Measurements from ENCODE around the gene PIGK. TPM values are rescaled to one million over a fixed set of nuclear protein-coding genes. Genes with fewer than 3 reads are reported as not detected.

Gene PIGK
- total and polyA plus RNA-seq, 2 experiments from 2014 or later, result 11.2 to 13.0 TPM

DNA sequence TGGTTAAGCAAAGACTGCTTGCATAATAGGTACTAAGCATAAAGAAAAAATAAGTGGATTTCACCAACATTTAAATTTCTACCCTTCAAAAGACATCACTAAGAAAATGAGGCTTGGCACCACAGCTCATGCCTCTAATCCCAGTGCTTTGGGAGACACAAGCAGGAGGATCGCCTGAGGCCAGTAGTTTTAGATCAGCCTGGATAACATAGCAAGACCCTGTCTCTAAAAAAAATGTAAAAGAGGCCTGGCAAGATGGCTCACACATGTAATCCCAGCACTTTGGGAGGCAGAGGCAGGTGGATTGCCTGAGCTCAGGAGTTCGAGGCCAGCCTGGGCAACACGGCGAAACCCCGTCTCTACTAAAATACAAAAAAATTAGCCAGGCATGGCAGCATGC, 73.0 kb downstream of the PIGK start:
- H3K36me3 ChIP-seq, result no peaks in the 10 kb centered on the region
- no peak overlapping the region for H3K27ac ChIP-seq
- no peak for DNase-seq (ENCODE audit: low read depth in 1 of 2, low spot score in 1 of 2)
- H3K4me1 ChIP-seq (ENCODE audit: low read depth), result no peaks in the 10 kb centered on the region
- no peaks in the 10 kb centered on the region for H3K27me3 ChIP-seq
- no peaks in the 10 kb centered on the region for H3K9me3 ChIP-seq (ENCODE audit: low read depth)
- TF ChIP-seq CTCF (IDR thresholded peaks at IDR 0.05; ENCODE audit: low read depth, low read length), result no peak
- H3K4me3 ChIP-seq, result no peak overlapping the region

DNA sequence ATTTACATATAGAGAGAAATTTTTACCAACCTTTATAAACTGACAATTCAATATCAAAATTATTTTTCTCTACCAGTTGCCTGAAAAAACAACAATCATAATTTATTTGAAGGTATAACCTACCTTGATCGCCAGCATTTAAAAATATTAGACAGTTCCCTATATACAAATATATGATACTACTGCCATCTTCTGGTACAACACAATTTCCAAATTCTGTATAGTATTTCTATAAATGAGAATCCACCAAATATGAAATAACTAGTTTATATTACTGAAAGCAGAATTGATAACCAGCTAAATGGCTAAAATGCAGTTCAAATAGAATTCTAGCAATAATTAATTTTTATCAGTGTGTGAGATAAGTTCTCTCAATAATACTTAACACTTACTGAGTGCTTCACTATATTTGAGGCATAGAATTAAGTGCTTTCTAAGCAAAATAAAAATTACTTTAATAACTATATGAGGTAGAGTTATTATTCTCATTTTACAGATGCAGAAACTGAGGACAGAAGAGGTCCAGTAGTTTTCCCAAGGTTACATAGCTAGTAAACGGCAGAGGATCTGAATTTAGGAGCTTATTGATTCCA, 75.6 kb downstream of the PIGK start:
- no peaks in the 10 kb centered on the region for H3K4me1 ChIP-seq (ENCODE audit: low read depth)
- H3K9me3 ChIP-seq (ENCODE audit: low read depth), result no peaks in the 10 kb centered on the region
- peak; percentile 11 to 20 for DNase-seq (ENCODE audit: low read depth in 1 of 2, low spot score in 1 of 2)
- no peak overlapping the region for H3K4me3 ChIP-seq
- TF ChIP-seq CTCF (IDR thresholded peaks at IDR 0.05; ENCODE audit: low read depth, low read length), result peak; percentile 28
- H3K36me3 ChIP-seq, result no peaks in the 10 kb centered on the region
- H3K27me3 ChIP-seq, result no peaks in the 10 kb centered on the region
- no peak overlapping the region for H3K27ac ChIP-seq

DNA sequence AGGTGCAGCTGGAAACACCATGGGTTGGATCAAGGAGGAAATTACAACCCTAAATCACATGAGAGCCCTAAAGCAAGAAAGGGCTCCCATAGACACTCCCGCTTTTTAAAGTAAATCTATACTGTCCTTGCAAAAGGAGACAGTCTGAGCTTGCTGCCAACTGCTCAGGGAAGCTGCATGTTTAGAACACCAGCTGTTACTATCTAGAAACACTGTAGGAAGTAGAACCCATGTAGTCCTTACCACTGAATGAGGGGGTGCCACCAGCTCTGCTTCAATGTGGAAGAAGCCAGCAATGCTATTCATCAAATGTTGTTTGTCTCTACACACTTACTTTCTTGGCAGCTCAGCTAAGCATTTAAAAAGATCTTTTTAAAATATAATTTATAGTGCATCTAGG, 79.8 kb downstream of the PIGK start:
- DNase-seq (ENCODE audit: low read depth in 1 of 2, low spot score in 1 of 2), result no peak
- Histone ChIP-seq H3K4me3 (no peak overlapping the region), H3K27me3 (no peaks in the 10 kb centered on the region), H3K4me1 (ENCODE audit: low read depth) (no peaks in the 10 kb centered on the region), H3K27ac (no peak overlapping the region), H3K36me3 (no peaks in the 10 kb centered on the region), H3K9me3 (ENCODE audit: low read depth) (no peaks in the 10 kb centered on the region)
- TF ChIP-seq CTCF (IDR thresholded peaks at IDR 0.05; ENCODE audit: low read depth, low read length), result no peak

- no peaks in the 10 kb centered on the region for H3K36me3 ChIP-seq
- no peak overlapping the region for H3K4me3 ChIP-seq
- peak in 1 of 2 donors; percentile 43 for DNase-seq (ENCODE audit: low read depth in 1 of 2, low spot score in 1 of 2)
- no peaks in the 10 kb centered on the region for H3K27me3 ChIP-seq
- no peak for TF ChIP-seq CTCF (IDR thresholded peaks at IDR 0.05; ENCODE audit: low read depth, low read length)
- no peaks in the 10 kb centered on the region for H3K9me3 ChIP-seq (ENCODE audit: low read depth)
- H3K4me1 ChIP-seq (ENCODE audit: low read depth), result no peaks in the 10 kb centered on the region
- no peak overlapping the region for H3K27ac ChIP-seq
Measured at GRCh38 chr1:77134359-77134758, 84.9 kb downstream of the PIGK start.

GRCh38 chr1:77133731-77134358, 85.4 kb downstream of the PIGK start:
- no peak for DNase-seq (ENCODE audit: low read depth in 1 of 2, low spot score in 1 of 2)
- Histone ChIP-seq H3K27ac (no peak overlapping the region), H3K4me3 (no peak overlapping the region), H3K4me1 (ENCODE audit: low read depth) (no peaks in the 10 kb centered on the region), H3K27me3 (no peaks in the 10 kb centered on the region), H3K9me3 (ENCODE audit: low read depth) (no peaks in the 10 kb centered on the region), H3K36me3 (no peaks in the 10 kb centered on the region)
- no peak for TF ChIP-seq CTCF (IDR thresholded peaks at IDR 0.05; ENCODE audit: low read depth, low read length)
